Measurements from ENCODE around the gene PCED1B. TPM values are rescaled to one million over a fixed set of nuclear protein-coding genes. Genes with fewer than 3 reads are reported as not detected.
"Not testable (repeated sequence)": the region's sequence is repeated elsewhere in the genome, so short reads cannot be mapped to it uniquely, and the experiment has no call there.

PCED1B gene
- total and polyA plus RNA-seq, 2 donors from 2014 or later = 2.8 to 9.2 TPM

DNA sequence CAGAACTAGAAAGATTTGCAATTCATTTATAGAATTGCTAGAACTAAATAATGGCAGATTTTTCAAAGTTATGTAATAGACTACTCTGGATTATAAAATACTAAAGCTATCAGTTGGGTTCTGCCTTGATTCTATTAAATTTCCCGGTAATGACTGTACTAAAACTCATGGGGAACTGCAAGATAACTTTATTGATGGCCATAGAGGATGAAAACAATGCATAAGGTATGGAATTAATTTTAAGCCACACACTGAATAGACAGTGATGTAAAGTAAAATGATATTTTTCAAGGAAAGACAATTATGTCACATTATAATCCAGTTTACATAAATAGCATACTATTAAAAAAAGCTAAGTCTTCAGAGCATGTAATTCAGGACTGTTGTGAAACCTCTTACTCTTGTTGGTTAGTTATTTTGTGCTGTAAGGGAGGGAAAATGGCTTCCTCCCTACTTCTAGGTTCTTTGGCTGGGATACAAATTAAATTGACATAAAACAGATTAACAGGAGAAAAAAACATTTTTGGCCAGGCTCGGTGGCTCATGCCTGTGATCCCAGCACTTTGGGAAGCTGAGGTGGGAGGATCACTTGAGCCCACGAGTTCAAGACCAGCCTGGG is 134.7 kb downstream of the PCED1B start:
- TF ChIP-seq, protein P1, sequence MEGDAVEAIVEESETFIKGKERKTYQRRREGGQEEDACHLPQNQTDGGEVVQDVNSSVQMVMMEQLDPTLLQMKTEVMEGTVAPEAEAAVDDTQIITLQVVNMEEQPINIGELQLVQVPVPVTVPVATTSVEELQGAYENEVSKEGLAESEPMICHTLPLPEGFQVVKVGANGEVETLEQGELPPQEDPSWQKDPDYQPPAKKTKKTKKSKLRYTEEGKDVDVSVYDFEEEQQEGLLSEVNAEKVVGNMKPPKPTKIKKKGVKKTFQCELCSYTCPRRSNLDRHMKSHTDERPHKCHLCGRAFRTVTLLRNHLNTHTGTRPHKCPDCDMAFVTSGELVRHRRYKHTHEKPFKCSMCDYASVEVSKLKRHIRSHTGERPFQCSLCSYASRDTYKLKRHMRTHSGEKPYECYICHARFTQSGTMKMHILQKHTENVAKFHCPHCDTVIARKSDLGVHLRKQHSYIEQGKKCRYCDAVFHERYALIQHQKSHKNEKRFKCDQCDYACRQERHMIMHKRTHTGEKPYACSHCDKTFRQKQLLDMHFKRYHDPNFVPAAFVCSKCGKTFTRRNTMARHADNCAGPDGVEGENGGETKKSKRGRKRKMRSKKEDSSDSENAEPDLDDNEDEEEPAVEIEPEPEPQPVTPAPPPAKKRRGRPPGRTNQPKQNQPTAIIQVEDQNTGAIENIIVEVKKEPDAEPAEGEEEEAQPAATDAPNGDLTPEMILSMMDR (IDR thresholded peaks at IDR 0.05; ENCODE audit: borderline replicate concordance, extremely low read depth, insufficient read depth) = no peak
- no peak overlapping the region for H3K4me3 ChIP-seq (ENCODE audit: low read length in 3 of 3)
- FAIRE-seq = no peak

DNA sequence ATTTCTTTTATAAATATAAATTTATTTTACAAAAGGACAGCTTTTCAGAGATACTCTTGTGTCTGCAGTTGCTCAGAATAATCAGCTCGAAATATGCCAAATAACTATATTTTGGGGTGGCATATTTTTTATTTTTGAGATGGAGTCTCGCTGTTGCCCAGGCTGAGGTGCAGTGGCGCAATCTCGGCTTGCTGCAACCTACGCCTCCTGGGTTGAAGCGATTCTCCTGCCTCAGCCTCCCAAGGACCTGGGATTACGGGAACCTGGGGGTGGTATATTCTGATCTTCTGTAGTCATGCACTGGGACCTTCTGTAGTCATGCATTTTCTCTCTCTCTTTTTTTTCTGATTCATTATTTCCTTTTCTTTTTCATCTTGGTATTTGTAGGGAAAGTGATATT is 135.3 kb downstream of the PCED1B start:
- no peak for FAIRE-seq
- H3K27ac ChIP-seq (ENCODE audit: low read depth in 2 of 2, low read length in 2 of 2) = no peak overlapping the region
- intact Hi-C loops (cut with DNase I) = no loop called here

More for the DNA sequence above, 134.7 kb downstream of the PCED1B start:
- Histone ChIP-seq H3K27me3 (ENCODE audit: control insufficient read depth, insufficient read depth, low read length) (no peaks in the 10 kb centered on the region), H3K36me3 (ENCODE audit: control insufficient read depth in 2 of 3, insufficient read depth in 3 of 3, low read length in 3 of 3) (no peaks in the 10 kb centered on the region), H3K9me3 (ENCODE audit: control insufficient read depth in 2 of 3, insufficient read depth in 1 of 3, low read length in 3 of 3) (no peaks in the 10 kb centered on the region), H3K4me1 (ENCODE audit: control insufficient read depth in 2 of 3, insufficient read depth in 2 of 3, low read depth in 1 of 3, low read length in 3 of 3) (no peaks in the 10 kb centered on the region), H3K27ac (ENCODE audit: low read depth in 2 of 2, low read length in 2 of 2) (no peak overlapping the region), H3K9ac (ENCODE audit: low read length in 3 of 3) (no peak overlapping the region)
- intact Hi-C loops (cut with DNase I) = no loop called here
- DNase-seq = no peak

DNA sequence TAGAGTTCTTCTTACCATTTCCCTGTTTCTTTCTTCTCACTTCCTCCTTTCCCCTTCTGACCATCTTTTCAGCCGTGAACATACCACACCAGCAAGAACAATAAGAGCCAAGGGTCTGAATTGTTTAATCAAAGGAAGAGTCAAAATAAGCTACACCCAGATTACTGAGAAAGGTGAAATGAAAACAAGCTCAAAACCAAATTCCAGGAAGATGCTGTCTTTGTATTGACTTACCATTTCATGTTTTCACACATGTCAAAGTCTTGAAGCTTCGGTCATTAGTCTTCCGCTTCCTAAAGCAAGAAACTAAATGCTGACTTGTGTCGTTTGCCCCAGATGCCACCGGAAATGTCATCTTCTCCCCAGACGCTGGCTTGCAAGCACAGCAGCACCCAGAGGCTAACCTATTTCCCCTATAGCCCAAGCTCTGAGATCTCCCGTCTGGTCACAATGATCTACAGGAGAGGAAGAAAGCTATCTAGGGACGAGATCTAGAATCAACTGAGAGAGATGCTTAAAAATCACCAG is 136.8 kb downstream of the PCED1B start:
- intact Hi-C loops (cut with DNase I) = no loop called here
- TF ChIP-seq, protein P1 (IDR thresholded peaks at IDR 0.05; ENCODE audit: borderline replicate concordance, extremely low read depth, insufficient read depth) = no peak
- Histone ChIP-seq H3K36me3 (ENCODE audit: control insufficient read depth in 2 of 3, insufficient read depth in 3 of 3, low read length in 3 of 3) (no peaks in the 10 kb centered on the region), H3K27me3 (ENCODE audit: control insufficient read depth, insufficient read depth, low read length) (no peaks in the 10 kb centered on the region), H3K9ac (ENCODE audit: low read length in 3 of 3) (no peak overlapping the region), H3K4me3 (ENCODE audit: low read length in 3 of 3) (no peak overlapping the region), H3K27ac (ENCODE audit: low read depth in 2 of 2, low read length in 2 of 2) (no peak overlapping the region), H3K9me3 (ENCODE audit: control insufficient read depth in 2 of 3, insufficient read depth in 1 of 3, low read length in 3 of 3) (no peaks in the 10 kb centered on the region), H3K4me1 (ENCODE audit: control insufficient read depth in 2 of 3, insufficient read depth in 2 of 3, low read depth in 1 of 3, low read length in 3 of 3) (no peaks in the 10 kb centered on the region)
- DNase-seq (peak in 1 of 5 donors; percentile 14), FAIRE-seq (no peak)

More for the DNA sequence above, 135.3 kb downstream of the PCED1B start:
- Histone ChIP-seq H3K9me3 (ENCODE audit: control insufficient read depth in 2 of 3, insufficient read depth in 1 of 3, low read length in 3 of 3) (no peaks in the 10 kb centered on the region), H3K36me3 (ENCODE audit: control insufficient read depth in 2 of 3, insufficient read depth in 3 of 3, low read length in 3 of 3) (no peaks in the 10 kb centered on the region), H3K4me1 (ENCODE audit: control insufficient read depth in 2 of 3, insufficient read depth in 2 of 3, low read depth in 1 of 3, low read length in 3 of 3) (no peaks in the 10 kb centered on the region), H3K4me3 (ENCODE audit: low read length in 3 of 3) (no peak overlapping the region), H3K27me3 (ENCODE audit: control insufficient read depth, insufficient read depth, low read length) (no peaks in the 10 kb centered on the region), H3K9ac (ENCODE audit: low read length in 3 of 3) (no peak overlapping the region)
- DNase-seq = no peak
- TF ChIP-seq, protein P1 (IDR thresholded peaks at IDR 0.05; ENCODE audit: borderline replicate concordance, extremely low read depth, insufficient read depth) = no peak

DNA sequence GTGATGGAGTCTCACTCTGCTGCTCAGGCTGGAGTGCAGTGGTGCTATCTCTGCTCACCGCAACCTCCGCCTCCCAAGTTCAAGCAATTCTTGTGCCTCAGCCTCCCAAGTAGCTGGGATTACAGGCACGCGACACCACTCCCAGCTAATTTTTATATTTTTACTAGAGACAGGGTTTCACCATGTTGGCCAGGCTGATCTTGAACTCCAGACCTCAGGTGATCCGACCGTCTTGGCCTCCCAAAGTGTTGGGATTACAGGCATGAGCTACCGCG is 138.1 kb downstream of the PCED1B start:
- DNase-seq; H3K4me1 ChIP-seq (ENCODE audit: control insufficient read depth in 2 of 3, insufficient read depth in 2 of 3, low read depth in 1 of 3, low read length in 3 of 3); H3K9ac ChIP-seq (ENCODE audit: low read length in 3 of 3); H3K27ac ChIP-seq (ENCODE audit: low read depth in 2 of 2, low read length in 2 of 2); H3K27me3 ChIP-seq (ENCODE audit: control insufficient read depth, insufficient read depth, low read length); H3K4me3 ChIP-seq (ENCODE audit: low read length in 3 of 3); H3K36me3 ChIP-seq (ENCODE audit: control insufficient read depth in 2 of 3, insufficient read depth in 3 of 3, low read length in 3 of 3); FAIRE-seq; intact Hi-C loops (cut with DNase I); H3K9me3 ChIP-seq (ENCODE audit: control insufficient read depth in 2 of 3, insufficient read depth in 1 of 3, low read length in 3 of 3): not testable (repeated sequence)
